Measurements from ENCODE around the gene ELMO2. TPM values are rescaled to one million over a fixed set of nuclear protein-coding genes. Genes with fewer than 3 reads are reported as not detected.

The ELMO2 gene
- total and polyA plus RNA-seq, 9 of the 15 experiments (the other 6 are each of a cell fraction or from before 2014, with no cell fraction given): 7.5 to 21.5 (median 15.9) TPM

GRCh38 chr20:46330831-46331371 lies 75.5 kb downstream of the ELMO2 start (continued):
- TF ChIP-seq ZMIZ1 (IDR thresholded peaks at IDR 0.05; ENCODE audit: low read depth in 2 of 2, low read length in 2 of 2) (no peak), MCM3 (IDR thresholded peaks at IDR 0.05) (no peak), SIX5 (IDR thresholded peaks at IDR 0.05; ENCODE audit: borderline replicate concordance in 1 of 2, insufficient read depth in 1 of 2, low read depth in 1 of 2, low read length in 2 of 2) (no peak), BCOR (IDR thresholded peaks at IDR 0.05) (peak; percentile 63; the same call in 1 of the 2 replicates), MTA3 (IDR thresholded peaks at IDR 0.05; ENCODE audit: borderline replicate concordance) (no peak), PHF20 (IDR thresholded peaks at IDR 0.05; ENCODE audit: partially characterized antibody) (no peak)
